HG03045 (cell line): ENCODE data around the gene CACNA2D1.

ENCODE experiments used
- ATAC-seq: cut with Tn5 transposase; IDR thresholded peaks from one replicate; pipeline ENCODE4 v1.9.1; 2021; ENCODE audit warnings: mild to moderate bottlenecking, moderate library complexity; ENCODE audit not compliant: unreplicated experiment

The CACNA2D1 gene

DNA sequence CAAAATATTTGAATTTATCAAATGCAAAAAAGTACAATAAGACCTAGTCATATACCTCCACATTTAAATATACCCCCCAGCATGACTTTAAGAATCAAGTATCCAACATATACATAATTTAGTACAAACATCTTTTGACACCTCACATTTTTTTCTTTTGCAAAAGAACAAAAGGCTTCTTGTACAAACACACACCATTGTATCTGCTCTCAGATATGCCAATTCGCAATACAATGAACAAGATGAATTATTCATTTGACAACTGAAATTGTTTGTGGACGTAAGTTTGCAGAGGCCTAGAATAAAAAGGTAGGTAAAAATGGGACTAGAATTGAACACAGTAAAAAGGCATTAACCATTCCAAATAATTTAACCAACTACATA is 154.4 kb downstream of the CACNA2D1 start:
- no peak for ATAC-seq

DNA sequence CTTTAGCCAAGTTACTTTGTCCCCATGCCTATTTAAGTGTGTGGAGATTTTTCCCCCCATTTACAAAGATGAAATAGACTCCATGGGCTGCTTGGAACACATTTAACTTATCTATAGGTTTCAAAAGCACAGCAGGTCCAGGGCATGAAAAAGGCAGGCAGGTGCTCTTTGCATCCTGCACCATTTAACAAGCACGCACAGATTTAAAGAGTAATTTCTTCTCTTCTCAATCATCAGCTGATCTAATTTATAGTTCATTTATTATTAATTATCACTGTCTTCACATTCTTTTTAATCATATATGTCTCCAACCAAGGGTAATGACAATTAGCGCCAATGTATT is 156.8 kb downstream of the CACNA2D1 start:
- no peak for ATAC-seq

- ATAC-seq = no peak
Measured at GRCh38 chr7:82286096-82286797, 157.3 kb downstream of the CACNA2D1 start.

- no peak for ATAC-seq
Measured at GRCh38 chr7:82284936-82285519, 158.5 kb downstream of the CACNA2D1 start.

DNA sequence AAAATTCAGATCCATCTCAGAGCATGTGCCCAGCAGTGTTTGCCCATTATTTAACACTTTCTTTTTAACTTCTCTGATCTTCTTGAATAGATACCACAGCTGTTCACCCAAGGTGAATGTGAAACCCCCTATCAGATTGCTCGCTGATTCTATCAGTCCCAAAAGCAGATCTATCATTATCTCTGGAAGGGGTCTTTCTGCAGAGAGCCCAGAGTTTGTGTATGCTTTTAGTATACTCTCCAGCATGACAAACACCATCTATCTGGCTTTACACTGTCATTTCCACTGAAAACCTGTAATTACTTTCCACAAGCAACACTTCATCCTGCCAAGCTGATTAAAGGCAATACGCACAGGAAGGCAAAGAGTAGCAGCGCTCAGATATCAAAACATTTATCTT is 168.2 kb downstream of the CACNA2D1 start:
- no peak for ATAC-seq

DNA sequence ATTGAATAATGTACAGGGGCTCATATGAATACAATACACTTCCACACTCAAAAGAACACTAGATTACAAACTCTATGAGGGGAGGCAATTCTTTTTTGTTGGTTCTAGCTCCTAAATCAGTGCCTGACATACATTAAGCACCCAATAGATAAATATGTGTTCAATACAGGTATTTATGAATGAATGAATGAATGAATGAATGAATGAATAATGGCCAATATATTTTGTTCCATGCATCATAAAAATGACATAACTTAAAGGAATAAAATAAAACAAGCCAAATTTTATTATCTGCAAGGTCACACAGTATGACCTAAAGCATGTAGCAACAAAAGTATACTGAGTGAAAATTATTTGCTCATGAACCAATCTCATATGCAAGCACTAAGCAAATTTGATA is 168.9 kb downstream of the CACNA2D1 start:
- no peak for ATAC-seq

DNA sequence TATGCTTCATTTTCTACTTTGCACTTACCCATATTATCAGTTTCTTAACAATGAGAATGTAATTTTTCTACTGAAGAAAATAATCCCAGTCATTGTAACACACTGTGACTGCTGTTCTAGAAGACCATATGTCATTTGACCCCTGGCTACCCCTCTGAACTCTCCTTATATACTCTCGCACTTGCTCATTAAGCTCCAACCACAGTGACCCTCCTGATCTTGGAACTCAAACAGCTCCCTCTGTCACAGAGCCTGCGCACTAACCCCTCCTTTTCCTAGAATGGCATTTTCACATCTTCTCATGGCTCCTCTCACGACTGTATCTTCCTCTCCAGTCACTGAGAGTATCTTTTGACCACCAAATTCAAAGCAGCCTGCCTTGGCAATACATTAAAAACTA is 169.7 kb downstream of the CACNA2D1 start:
- no peak for ATAC-seq

DNA sequence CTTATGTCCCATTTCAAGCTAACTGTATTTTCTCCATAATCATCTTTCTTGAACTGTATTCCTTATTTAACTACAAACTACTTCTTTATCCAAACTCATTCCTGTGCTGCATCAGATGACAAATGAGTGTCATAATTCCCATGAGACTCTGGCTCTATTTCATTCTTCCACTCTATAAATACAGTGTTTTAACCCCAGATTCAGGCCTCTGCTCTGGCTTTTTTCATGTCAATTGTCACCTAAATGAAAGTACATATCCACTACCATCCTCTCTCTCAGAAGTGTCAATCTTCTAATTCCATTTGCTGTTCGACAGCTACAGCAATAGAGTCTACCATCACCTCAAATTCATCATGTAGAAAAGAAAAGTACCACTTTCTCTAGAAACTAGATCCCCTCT is 172.7 kb downstream of the CACNA2D1 start:
- ATAC-seq = no peak

- ATAC-seq = no peak
Measured at GRCh38 chr7:82268632-82269031, 174.9 kb downstream of the CACNA2D1 start.

DNA sequence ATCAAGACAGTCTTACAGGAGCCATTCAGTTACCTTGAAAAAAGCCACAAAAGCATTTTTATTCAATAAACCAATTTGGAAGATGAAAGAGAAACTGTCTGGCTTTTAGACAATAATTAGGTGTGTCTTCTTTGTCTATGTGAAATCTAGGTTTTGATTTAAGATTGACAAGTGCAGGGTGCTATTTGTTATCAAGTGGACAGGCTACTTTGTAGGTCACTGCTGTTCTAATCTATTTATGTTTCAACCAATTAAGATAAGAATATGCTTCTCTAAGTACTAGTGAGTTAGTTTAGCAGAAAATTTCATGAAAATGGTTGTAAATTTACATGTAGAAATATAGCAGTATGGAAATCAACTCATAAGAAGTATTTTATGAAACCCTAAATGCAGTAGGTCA is 177.5 kb downstream of the CACNA2D1 start:
- no peak for ATAC-seq

GRCh38 chr7:82264783-82265305 is 178.7 kb downstream of the CACNA2D1 start:
- no peak for ATAC-seq

GRCh38 chr7:82263920-82264782 is 179.4 kb downstream of the CACNA2D1 start:
- no peak for ATAC-seq

- no peak for ATAC-seq
Measured at GRCh38 chr7:82258181-82258580, 185.4 kb downstream of the CACNA2D1 start.

DNA sequence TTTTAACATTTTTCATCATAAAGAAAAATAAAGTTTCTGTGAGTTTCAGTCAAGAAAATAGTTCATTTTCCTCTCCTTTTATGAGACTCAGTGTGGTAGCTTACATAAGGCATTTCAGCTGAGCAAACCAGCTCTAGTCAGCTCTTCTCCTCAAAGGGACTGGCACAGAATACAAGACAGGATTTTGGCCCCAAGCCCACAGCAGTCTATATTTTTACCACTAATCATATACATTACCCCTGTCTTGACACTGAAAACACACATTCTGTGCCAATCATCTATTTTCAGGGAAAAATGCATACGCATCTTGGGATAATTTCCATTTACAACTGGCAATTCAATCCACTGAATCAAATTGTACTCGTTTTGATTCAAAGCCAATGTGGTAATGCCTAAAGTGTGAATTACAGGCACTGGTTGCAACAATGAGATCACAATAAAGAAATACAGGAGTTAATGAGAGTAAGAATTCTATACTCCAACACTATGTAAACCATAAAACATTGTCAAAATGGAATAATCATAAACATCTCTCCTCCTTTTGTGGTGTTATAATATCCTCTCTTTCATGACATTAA is 186.4 kb downstream of the CACNA2D1 start:
- ATAC-seq = no peak

GRCh38 chr7:82255706-82256105 is 187.9 kb downstream of the CACNA2D1 start:
- no peak for ATAC-seq

- ATAC-seq = no peak
Measured at GRCh38 chr7:82250598-82250997, 193.0 kb downstream of the CACNA2D1 start.

GRCh38 chr7:82249979-82250378 is 193.6 kb downstream of the CACNA2D1 start:
- no peak for ATAC-seq

DNA sequence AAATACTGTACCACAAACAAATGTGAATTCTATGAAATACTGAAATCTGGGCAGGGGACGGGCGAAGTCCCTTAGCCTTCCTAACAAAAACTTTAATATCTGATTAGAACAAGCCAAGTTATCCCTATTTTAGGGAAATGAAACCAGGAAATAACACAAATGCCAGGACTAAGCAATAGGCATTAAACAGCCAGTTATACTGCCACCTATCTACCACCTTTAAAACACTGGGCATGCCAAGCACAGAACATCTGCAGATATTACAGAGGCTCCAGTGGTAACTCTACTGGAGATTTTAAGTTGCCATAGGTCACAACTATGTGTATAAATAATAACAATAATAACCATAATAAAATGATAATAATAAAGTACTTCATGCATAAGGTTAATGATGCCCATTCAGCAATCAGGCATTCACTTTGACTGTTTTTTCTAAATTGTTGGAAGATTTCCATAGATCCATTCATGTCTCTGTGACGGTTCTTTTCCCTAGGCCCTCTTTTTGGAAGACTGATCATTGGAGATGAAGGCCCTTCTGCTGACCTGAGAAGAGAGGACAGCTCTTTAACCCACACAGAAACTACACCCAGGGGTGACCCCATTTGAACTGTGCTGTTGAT is 195.7 kb downstream of the CACNA2D1 start:
- ATAC-seq = no peak

GRCh38 chr7:82244947-82245517 is 198.5 kb downstream of the CACNA2D1 start:
- ATAC-seq = no peak

DNA sequence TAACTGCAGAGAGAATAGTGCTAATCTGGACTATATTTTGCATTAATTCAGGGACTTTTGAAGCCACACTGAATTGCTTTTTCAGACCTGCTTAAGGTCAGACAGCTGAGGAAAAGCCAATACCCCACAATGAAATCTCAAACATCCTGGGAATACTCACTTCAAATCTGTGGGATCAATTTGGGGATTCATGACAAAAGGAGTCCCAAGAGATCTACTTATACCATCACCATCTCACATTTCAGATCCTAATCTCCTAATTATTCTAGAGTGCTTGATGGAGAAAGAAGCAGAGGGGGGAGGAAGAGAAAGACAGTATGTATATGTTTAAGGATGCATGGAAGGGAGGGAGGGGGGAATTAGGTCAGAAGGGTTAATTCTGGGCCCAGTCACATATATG is 202.2 kb downstream of the CACNA2D1 start:
- ATAC-seq = no peak

DNA sequence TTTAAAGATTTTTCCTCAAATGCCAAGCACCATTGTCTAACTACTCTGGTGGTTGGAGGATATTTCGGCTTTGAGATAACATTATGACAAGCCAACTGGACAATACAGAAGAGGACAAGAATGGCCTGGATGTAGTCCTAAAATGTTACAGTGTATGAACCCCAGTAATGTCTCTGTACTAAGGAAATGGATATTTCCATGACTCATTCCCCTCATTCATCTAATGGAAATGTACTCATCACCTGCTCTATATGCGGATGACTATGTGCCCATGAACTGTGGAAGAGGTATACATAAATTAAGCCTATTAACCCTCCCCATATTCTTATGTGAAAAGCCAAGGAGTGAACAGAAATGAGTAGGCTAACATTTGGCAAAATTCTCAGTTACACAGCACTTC is 207.9 kb downstream of the CACNA2D1 start:
- no peak for ATAC-seq
